Astrocyte of the hippocampus (primary cell): ENCODE data around the gene ARL14.

Experiments
- DNase-seq: peaks from one replicate; pipeline ENCODE4 v3.0.0; 2011; ENCODE audit warnings: low read depth, low spot score

The ARL14 gene

GRCh38 chr3:160676547-160677303, at the start of gene ARL14:
ARL14 (plus strand) TSS chr3:160677160; CDS start chr3:160677347, 187 bp downstream.
- peak; percentile 86 for DNase-seq

- no peak for DNase-seq
These were observed 47.5 kb upstream of the ARL14 start for GRCh38 chr3:160629491-160629890.

GRCh38 chr3:160633361-160634083, 43.4 kb upstream of the ARL14 start:
- DNase-seq, result no peak

DNA sequence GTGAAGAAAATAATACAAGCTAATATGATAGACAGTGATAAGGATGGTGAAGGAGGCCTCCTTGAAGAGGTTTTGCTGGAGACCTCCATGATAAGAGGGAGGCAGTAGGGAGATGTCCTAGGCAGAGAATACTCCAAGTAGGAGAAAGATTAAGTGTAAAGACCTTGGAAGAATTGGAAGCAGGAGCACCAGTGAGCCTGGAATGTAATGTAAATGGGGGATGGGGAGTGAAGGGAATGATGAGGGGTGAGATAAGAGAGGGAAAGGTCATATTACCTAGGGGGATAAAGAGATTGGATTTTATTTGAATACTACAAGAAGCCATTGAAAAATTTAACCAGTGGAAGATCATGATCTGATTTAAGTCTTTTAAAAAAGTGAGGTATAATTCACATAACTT, 41.7 kb upstream of the ARL14 start:
- DNase-seq, result no peak

- DNase-seq, result no peak
These were observed 39.9 kb upstream of the ARL14 start for GRCh38 chr3:160637086-160637485.

- no peak for DNase-seq
These were observed 38.8 kb upstream of the ARL14 start for GRCh38 chr3:160638184-160638583.

- DNase-seq, result peak; percentile 42
These were observed 35.2 kb upstream of the ARL14 start for GRCh38 chr3:160641665-160642309.

DNA sequence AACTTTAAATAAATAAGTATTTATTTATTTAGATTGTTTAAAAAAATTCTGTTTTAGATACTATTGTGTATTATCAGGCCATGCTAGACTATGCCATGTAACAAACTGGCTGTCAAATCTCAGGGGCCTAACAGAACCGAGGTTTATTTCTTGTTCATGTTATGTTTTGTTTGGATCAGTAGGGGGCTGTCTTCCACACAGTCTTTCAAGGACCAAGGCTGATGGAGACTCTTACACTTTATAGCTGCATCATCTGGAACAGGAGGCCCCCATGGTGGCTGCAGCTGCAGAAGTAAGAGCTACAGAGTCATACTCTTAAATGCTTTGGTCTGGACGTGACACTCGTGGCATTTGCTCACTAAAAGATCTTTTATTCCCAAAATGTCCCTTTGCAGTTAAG, 33.0 kb upstream of the ARL14 start:
- peak; percentile 20 for DNase-seq

DNA sequence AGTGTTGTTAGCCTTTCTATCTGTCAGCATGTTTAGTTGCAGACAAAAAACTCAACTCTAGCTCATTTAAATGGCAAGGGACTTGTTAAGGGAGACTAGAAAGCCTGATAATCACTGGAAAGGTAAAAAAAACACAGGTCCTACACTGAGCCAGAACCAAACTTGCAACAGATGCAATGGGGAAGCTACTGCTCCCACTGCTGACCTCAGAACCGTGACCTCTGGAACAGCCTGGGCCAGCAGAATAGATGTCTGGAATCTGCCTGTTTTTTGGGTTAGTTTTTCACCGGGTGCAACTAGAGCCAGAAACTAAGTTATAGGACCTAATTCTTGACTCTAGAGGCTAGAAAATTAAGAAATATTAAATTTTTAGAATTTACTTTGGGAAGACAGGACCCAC, 32.5 kb upstream of the ARL14 start:
- no peak for DNase-seq

GRCh38 chr3:160648701-160649100, 28.3 kb upstream of the ARL14 start:
- no peak for DNase-seq

- DNase-seq, result peak; percentile 36
These were observed 27.4 kb upstream of the ARL14 start for GRCh38 chr3:160649596-160649995.

DNA sequence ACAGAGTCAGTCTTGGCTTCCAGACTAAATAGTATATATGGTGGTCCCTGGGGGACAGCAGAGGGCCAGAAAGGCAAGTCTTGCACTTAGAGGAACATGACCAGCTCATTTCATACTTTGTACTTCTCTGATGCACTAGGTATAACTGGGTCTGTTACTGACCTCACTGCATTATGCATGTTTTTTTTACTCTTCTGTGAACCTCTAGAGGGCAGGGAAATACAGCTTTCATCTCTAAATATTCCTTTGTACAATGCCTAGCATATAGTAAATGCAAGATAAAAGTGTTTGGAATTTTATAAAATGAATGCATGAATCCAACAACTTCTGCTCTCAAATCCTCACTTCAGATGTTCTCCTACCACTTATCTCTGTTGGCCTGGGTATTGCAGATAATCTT, 23.4 kb upstream of the ARL14 start:
- no peak for DNase-seq

DNA sequence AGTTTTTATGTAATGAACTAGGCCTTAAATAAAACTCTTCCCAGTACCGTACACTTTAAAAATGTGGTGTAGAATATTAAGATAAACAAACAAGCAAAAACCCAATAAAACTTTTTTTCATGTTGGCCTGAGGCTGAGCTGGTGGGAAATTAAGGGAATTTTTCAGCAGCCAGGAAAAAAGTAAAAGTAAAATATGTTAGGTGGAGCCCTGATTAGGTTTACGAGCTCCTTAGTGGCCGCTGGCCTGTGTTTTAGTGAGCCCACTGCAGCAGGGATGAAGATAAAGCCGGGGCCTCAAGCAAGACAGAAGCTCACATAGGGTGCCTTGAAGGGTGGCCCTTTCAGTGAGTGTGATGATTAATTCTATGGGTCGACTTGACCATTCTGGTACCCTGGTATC, 16.1 kb upstream of the ARL14 start:
- no peak for DNase-seq

DNA sequence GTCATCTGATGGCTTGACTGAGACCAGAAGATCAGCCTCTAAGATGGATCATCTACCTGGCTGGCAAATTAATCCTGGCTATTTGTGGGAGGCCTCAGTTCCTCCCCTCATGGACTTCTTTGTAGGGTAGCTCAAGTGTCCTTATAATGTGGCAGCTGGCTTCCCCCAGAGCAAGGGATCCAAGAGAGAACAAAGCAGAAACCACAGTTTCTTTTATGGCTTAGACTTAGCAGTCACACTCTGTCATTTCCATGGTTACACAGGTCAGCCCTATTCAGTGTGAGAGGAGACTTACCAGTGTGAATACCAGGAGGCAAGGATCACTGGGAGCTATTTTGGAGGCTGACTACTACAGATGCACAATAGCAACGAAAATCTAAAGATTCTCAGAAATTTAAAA, 15.3 kb upstream of the ARL14 start:
- DNase-seq, result peak; percentile 72

DNA sequence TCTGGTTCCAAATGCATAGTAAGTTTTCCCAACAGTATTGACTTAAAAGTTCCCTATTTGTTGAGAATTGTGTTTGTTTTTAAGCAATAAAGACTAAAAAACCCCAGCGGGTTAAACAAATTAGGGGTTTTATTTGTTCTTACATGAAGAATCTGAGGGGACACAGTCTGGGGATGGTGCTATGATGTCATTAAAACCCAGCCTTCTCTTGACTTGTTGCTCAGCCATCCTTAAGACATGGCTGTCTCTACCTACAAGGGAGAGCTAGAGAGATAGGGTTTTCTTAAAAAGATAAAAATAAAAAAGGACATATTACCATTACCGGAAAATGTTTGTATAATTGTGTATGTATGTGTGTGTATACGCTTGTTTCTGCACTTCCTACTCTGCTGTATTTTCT, 11.7 kb upstream of the ARL14 start:
- no peak for DNase-seq

GRCh38 chr3:160665784-160666526, 11.0 kb upstream of the ARL14 start:
- DNase-seq, result peak; percentile 82

GRCh38 chr3:160667452-160667851, 9.5 kb upstream of the ARL14 start:
- DNase-seq, result peak; percentile 31

DNA sequence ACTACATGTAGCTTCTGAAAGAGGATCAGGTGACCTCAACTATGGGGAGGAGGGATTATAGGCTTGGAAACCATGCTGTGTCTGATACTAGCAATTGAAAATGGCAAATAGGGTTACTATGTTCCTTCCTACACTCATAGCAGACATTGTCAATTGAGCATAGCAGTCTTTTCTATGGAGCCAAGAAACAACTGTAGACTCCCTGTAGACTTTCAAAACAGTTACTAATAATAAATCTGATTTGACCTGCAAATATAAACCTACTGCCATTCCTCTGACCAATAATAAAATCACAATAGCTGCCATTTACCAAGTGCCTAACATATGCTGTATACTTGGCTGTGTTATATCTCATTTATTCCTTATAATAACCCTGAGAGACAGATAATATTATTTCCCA, 8.5 kb upstream of the ARL14 start:
- no peak for DNase-seq

- DNase-seq, result no peak
These were observed 5.7 kb upstream of the ARL14 start for GRCh38 chr3:160671231-160671630.

- no peak for DNase-seq
These were observed 5.0 kb upstream of the ARL14 start for GRCh38 chr3:160671995-160672394.

GRCh38 chr3:160673188-160673587, 3.8 kb upstream of the ARL14 start:
- no peak for DNase-seq

- DNase-seq, result no peak
These were observed 1.3 kb upstream of the ARL14 start for GRCh38 chr3:160675566-160676124.
